Measurements from ENCODE around the gene RCN2. TPM values are rescaled to one million over a fixed set of nuclear protein-coding genes. Genes with fewer than 3 reads are reported as not detected.
"Not testable (repeated sequence)": the region's sequence is repeated elsewhere in the genome, so short reads cannot be mapped to it uniquely, and the experiment has no call there.

Gene RCN2
- polyA plus RNA-seq (2013, experiment 1 of 2; ENCODE audit: insufficient read length): 103 TPM
- 103 TPM for polyA plus RNA-seq (2013, experiment 2 of 2; ENCODE audit: insufficient read length)

- DNase-seq: peak; percentile 95
These were observed at the start of gene RCN2 for GRCh38 chr15:76931397-76932134. RCN2 (plus strand) TSS chr15:76931749; CDS start chr15:76931842, 93 bp downstream.

- DNase-seq: no peak
These were observed 46.3 kb upstream of the RCN2 start for GRCh38 chr15:76885212-76885611.

GRCh38 chr15:76887280-76888141 lies 44.0 kb upstream of the RCN2 start:
- not testable (repeated sequence) for DNase-seq

GRCh38 chr15:76892836-76893235 lies 38.7 kb upstream of the RCN2 start:
- DNase-seq: not testable (repeated sequence)

GRCh38 chr15:76894174-76894573 lies 37.4 kb upstream of the RCN2 start:
- DNase-seq: no peak

GRCh38 chr15:76898102-76898501 lies 33.4 kb upstream of the RCN2 start:
- no peak for DNase-seq

- DNase-seq: not testable (repeated sequence)
These were observed 32.2 kb upstream of the RCN2 start for GRCh38 chr15:76899176-76899930.

GRCh38 chr15:76899931-76900310 lies 31.6 kb upstream of the RCN2 start:
- not testable (repeated sequence) for DNase-seq

- DNase-seq: no peak
These were observed 29.6 kb upstream of the RCN2 start for GRCh38 chr15:76901965-76902364.

GRCh38 chr15:76903251-76903681 lies 28.3 kb upstream of the RCN2 start:
- peak; percentile 32 for DNase-seq

GRCh38 chr15:76904461-76905012 lies 27.0 kb upstream of the RCN2 start:
- DNase-seq: peak; percentile 5

- DNase-seq: peak; percentile 87
These were observed 26.3 kb upstream of the RCN2 start, which contains the start of gene SCAPER for GRCh38 chr15:76905013-76905839. SCAPER (minus strand) TSS chr15:76905340; CDS start chr15:76883817, 21,523 bp downstream.

GRCh38 chr15:76905855-76906254 lies 25.7 kb upstream of the RCN2 start:
- no peak for DNase-seq

- DNase-seq: no peak
These were observed 19.1 kb upstream of the RCN2 start for GRCh38 chr15:76912430-76912829.

- no peak for DNase-seq
These were observed 17.8 kb upstream of the RCN2 start for GRCh38 chr15:76913737-76914136.

GRCh38 chr15:76916369-76916768 lies 15.2 kb upstream of the RCN2 start:
- no peak for DNase-seq

GRCh38 chr15:76928201-76928600 lies 3.3 kb upstream of the RCN2 start:
- no peak for DNase-seq

GRCh38 chr15:76929011-76929760 lies 2.4 kb upstream of the RCN2 start:
- DNase-seq: no peak

GRCh38 chr15:76930831-76931396 lies 635 bp upstream of the RCN2 start:
- no peak for DNase-seq
